Loucy (cell line): Measurements from ENCODE around the gene FIBCD1.

Experiments used
- H2AFZ ChIP-seq: fragments of 200-600 bp; sonication (generic); 2 replicates; pipeline ENCODE4 v1.6.0; 2016; ENCODE audit warnings: antibody characterized with exemption, mild to moderate bottlenecking, low read length, moderate library complexity
- H3F3A ChIP-seq: fragments of 200-600 bp; 2 replicates; pipeline ENCODE4 v1.6.0; 2016; ENCODE audit warnings: antibody characterized with exemption, low read depth, mild to moderate bottlenecking
- H3K27me3 ChIP-seq: fragments of 200-600 bp; sonication (generic); 2 replicates; pipeline ENCODE4 v1.6.1; 2014; ENCODE audit warnings: low read length, mild to moderate bottlenecking; ENCODE audit not compliant: insufficient read depth, poor library complexity, severe bottlenecking
- H3K36me3 ChIP-seq: fragments of 200-600 bp; sonication (generic); 2 replicates; pipeline ENCODE4 v1.6.1; 2016; ENCODE audit warnings: low read length; ENCODE audit not compliant: insufficient read depth
- H3K4me1 ChIP-seq: fragments of 200-600 bp; sonication (generic); 2 replicates; pipeline ENCODE4 v1.5.1; 2014; ENCODE audit warnings: low read length, mild to moderate bottlenecking; ENCODE audit not compliant: insufficient read depth, poor library complexity, severe bottlenecking
- H3K4me2 ChIP-seq: fragments of 200-600 bp; sonication (generic); 2 replicates; pipeline ENCODE4 v1.6.0; 2014; ENCODE audit warnings: antibody characterized with exemption, low read length, low read depth, mild to moderate bottlenecking; ENCODE audit not compliant: poor library complexity, severe bottlenecking
- H3K4me3 ChIP-seq: fragments of 200-600 bp; sonication (generic); 2 replicates; pipeline ENCODE4 v1.5.1; 2014; ENCODE audit warnings: low read length, mild to moderate bottlenecking, mixed read lengths; ENCODE audit not compliant: poor library complexity, severe bottlenecking
- H3K79me2 ChIP-seq: fragments of 200-600 bp; sonication (generic); 2 replicates; pipeline ENCODE4 v1.6.1; 2014; ENCODE audit warnings: low read length; ENCODE audit not compliant: insufficient read depth
- H3K9ac ChIP-seq: fragments of 200-600 bp; sonication (generic); 2 replicates; pipeline ENCODE4 v1.6.0; 2014; ENCODE audit warnings: mild to moderate bottlenecking, low read depth, low read length, moderate library complexity; ENCODE audit not compliant: poor library complexity, severe bottlenecking
- H3K9me2 ChIP-seq: fragments of 200-600 bp; sonication (generic); replicated peaks from 2 replicates; pipeline ENCODE4 v1.6.1; 2016; ENCODE audit warnings: low read depth, low read length, mixed read lengths
- H3K9me3 ChIP-seq: fragments of 200-600 bp; sonication (generic); 2 replicates; pipeline ENCODE4 v1.6.1; 2014; ENCODE audit warnings: mild to moderate bottlenecking, antibody characterized with exemption, low read length, low read depth; ENCODE audit not compliant: insufficient read depth
- H4K20me1 ChIP-seq: fragments of 200-600 bp; sonication (generic); 2 replicates; pipeline ENCODE4 v1.6.0; 2014; ENCODE audit warnings: antibody characterized with exemption, low read length, mild to moderate bottlenecking; ENCODE audit not compliant: insufficient read depth, poor library complexity, severe bottlenecking
- CTCF ChIP-seq: fragments of 200-600 bp; sonication (generic); conservative IDR thresholded peaks from 2 replicates; pipeline ENCODE4 v1.5.1; 2014; ENCODE audit warnings: mild to moderate bottlenecking, antibody characterized with exemption, low read length
- EZH2phosphoT487 ChIP-seq: fragments of 200-600 bp; IDR thresholded peaks from 2 replicates; pipeline ENCODE4 v1.6.1; 2018; ENCODE audit warnings: antibody characterized with exemption, mild to moderate bottlenecking, moderate library complexity, borderline replicate concordance

Gene FIBCD1

GRCh38 chr9:130942084-130942483 is 3.0 kb upstream of the FIBCD1 start:
- no peak overlapping the region for H3K4me3 ChIP-seq
- no peaks in the 10 kb centered on the region for H3K4me1 ChIP-seq
- H3K9me3 ChIP-seq = no peaks in the 10 kb centered on the region
- H3K9ac ChIP-seq = no peak overlapping the region
- no peaks in the 10 kb centered on the region for H3F3A ChIP-seq
- no peaks in the 10 kb centered on the region for H3K36me3 ChIP-seq
- no peak for TF ChIP-seq CTCF
- TF ChIP-seq EZH2phosphoT487 = no peak
- H3K79me2 ChIP-seq = no peaks in the 10 kb centered on the region
- H4K20me1 ChIP-seq = no peaks in the 10 kb centered on the region
- H2AFZ ChIP-seq = no peak overlapping the region
- H3K27me3 ChIP-seq = no peaks in the 10 kb centered on the region
- H3K9me2 ChIP-seq = no peaks in the 10 kb centered on the region
- no peak overlapping the region for H3K4me2 ChIP-seq

GRCh38 chr9:130940693-130941576 is 1.9 kb upstream of the FIBCD1 start:
- Histone ChIP-seq H3K4me1 (no peaks in the 10 kb centered on the region), H3K4me2 (no peak overlapping the region), H4K20me1 (no peaks in the 10 kb centered on the region), H3K27me3 (no peaks in the 10 kb centered on the region), H3K9me3 (no peaks in the 10 kb centered on the region), H3K79me2 (no peaks in the 10 kb centered on the region), H3K4me3 (no peak overlapping the region), H3K36me3 (no peaks in the 10 kb centered on the region), H3F3A (no peaks in the 10 kb centered on the region), H2AFZ (no peak overlapping the region), H3K9me2 (no peaks in the 10 kb centered on the region), H3K9ac (no peak overlapping the region)
- TF ChIP-seq CTCF = peak; percentile 62
- TF ChIP-seq EZH2phosphoT487 = no peak

- H3K79me2 ChIP-seq = no peaks in the 10 kb centered on the region
- TF ChIP-seq CTCF = no peak
- TF ChIP-seq EZH2phosphoT487 = no peak
- H4K20me1 ChIP-seq = no peaks in the 10 kb centered on the region
- H3K36me3 ChIP-seq = no peaks in the 10 kb centered on the region
- no peaks in the 10 kb centered on the region for H3K27me3 ChIP-seq
- no peak overlapping the region for H2AFZ ChIP-seq
- H3K4me1 ChIP-seq = no peaks in the 10 kb centered on the region
- no peaks in the 10 kb centered on the region for H3K9me3 ChIP-seq
- H3K4me3 ChIP-seq = no peak overlapping the region
- H3F3A ChIP-seq = no peaks in the 10 kb centered on the region
- H3K4me2 ChIP-seq = no peak overlapping the region
- no peaks in the 10 kb centered on the region for H3K9me2 ChIP-seq
- H3K9ac ChIP-seq = no peak overlapping the region
Observed at GRCh38 chr9:130940027-130940549, 1.0 kb upstream of the FIBCD1 start.
